Activated naive CD4-positive, alpha-beta T cell treated with anti-CD3 and anti-CD28 coated beads, Interleukin-2, amount 50 U/mL, for 24 hours (primary cell): ENCODE data around the gene SSBP3.
"Not testable (repeated sequence)": the region's sequence is repeated elsewhere in the genome, so short reads cannot be mapped to it uniquely, and the experiment has no call there.

ENCODE experiments used
- H3K27ac Mint-ChIP-seq: one replicate; pipeline ENCODE4 v1.8.0; 2021; ENCODE audit warnings: mild to moderate bottlenecking, mixed read lengths
- H3K27me3 Mint-ChIP-seq: one replicate; pipeline ENCODE4 v1.8.0; 2021; ENCODE audit warnings: mixed read lengths
- H3K36me3 Mint-ChIP-seq: one replicate; pipeline ENCODE4 v1.8.0; 2021; ENCODE audit warnings: mixed read lengths
- H3K4me1 Mint-ChIP-seq: one replicate; pipeline ENCODE4 v1.8.0; 2021; ENCODE audit warnings: mixed read lengths
- H3K4me3 Mint-ChIP-seq: one replicate; pipeline ENCODE4 v1.8.0; 2021; ENCODE audit warnings: mild to moderate bottlenecking, mixed read lengths
- H3K9me3 Mint-ChIP-seq: one replicate; pipeline ENCODE4 v1.8.0; 2021; ENCODE audit warnings: mixed read lengths

The SSBP3 gene

GRCh38 chr1:54358503-54359168 is 47.6 kb downstream of the SSBP3 start:
- Mint-ChIP-seq H3K4me1 (peaks cover 93% of the 10 kb centered on the region), H3K27me3 (no peaks in the 10 kb centered on the region), H3K9me3 (no peaks in the 10 kb centered on the region), H3K36me3 (no peaks in the 10 kb centered on the region), H3K27ac (peak overlapping the region; percentile 72), H3K4me3 (no peak overlapping the region)

- H3K9me3 Mint-ChIP-seq = no peaks in the 10 kb centered on the region
- no peak overlapping the region for H3K4me3 Mint-ChIP-seq
- peak overlapping the region; percentile 17 for H3K27ac Mint-ChIP-seq
- H3K27me3 Mint-ChIP-seq = no peaks in the 10 kb centered on the region
- H3K4me1 Mint-ChIP-seq = peaks cover 90% of the 10 kb centered on the region
- no peaks in the 10 kb centered on the region for H3K36me3 Mint-ChIP-seq
Observed at GRCh38 chr1:54357967-54358366, 48.2 kb downstream of the SSBP3 start.

- no peaks in the 10 kb centered on the region for H3K36me3 Mint-ChIP-seq
- peak overlapping the region; percentile 92 for H3K4me3 Mint-ChIP-seq
- H3K27me3 Mint-ChIP-seq = no peaks in the 10 kb centered on the region
- no peaks in the 10 kb centered on the region for H3K9me3 Mint-ChIP-seq
- H3K4me1 Mint-ChIP-seq = peaks cover 85% of the 10 kb centered on the region
- peak overlapping the region; percentile 89 for H3K27ac Mint-ChIP-seq
Observed at GRCh38 chr1:54356680-54357147, 49.5 kb downstream of the SSBP3 start.

- H3K4me1 Mint-ChIP-seq = peaks cover 79% of the 10 kb centered on the region
- no peaks in the 10 kb centered on the region for H3K27me3 Mint-ChIP-seq
- H3K27ac Mint-ChIP-seq = peak overlapping the region; percentile 89
- no peaks in the 10 kb centered on the region for H3K9me3 Mint-ChIP-seq
- H3K36me3 Mint-ChIP-seq = no peaks in the 10 kb centered on the region
- peak overlapping the region; percentile 92 for H3K4me3 Mint-ChIP-seq
Observed at GRCh38 chr1:54355931-54356679, 50.1 kb downstream of the SSBP3 start.

- H3K27ac Mint-ChIP-seq = peak overlapping the region; percentile 46
- peak overlapping the region; percentile 36 for H3K4me3 Mint-ChIP-seq
- no peaks in the 10 kb centered on the region for H3K27me3 Mint-ChIP-seq
- no peaks in the 10 kb centered on the region for H3K36me3 Mint-ChIP-seq
- H3K4me1 Mint-ChIP-seq = peaks cover 76% of the 10 kb centered on the region
- H3K9me3 Mint-ChIP-seq = no peaks in the 10 kb centered on the region
Observed at GRCh38 chr1:54354899-54355298, 51.3 kb downstream of the SSBP3 start.

- peaks cover 77% of the 10 kb centered on the region for H3K4me1 Mint-ChIP-seq
- H3K36me3 Mint-ChIP-seq = peaks cover 3% of the 10 kb centered on the region
- H3K4me3 Mint-ChIP-seq = no peak overlapping the region
- H3K27me3 Mint-ChIP-seq = no peaks in the 10 kb centered on the region
- no peak overlapping the region for H3K27ac Mint-ChIP-seq
- no peaks in the 10 kb centered on the region for H3K9me3 Mint-ChIP-seq
Observed at GRCh38 chr1:54353959-54354358, 52.2 kb downstream of the SSBP3 start.

GRCh38 chr1:54352755-54353154 is 53.4 kb downstream of the SSBP3 start:
- Mint-ChIP-seq H3K36me3 (peaks cover 3% of the 10 kb centered on the region), H3K27ac (no peak overlapping the region), H3K9me3 (no peaks in the 10 kb centered on the region), H3K4me1 (peaks cover 70% of the 10 kb centered on the region), H3K27me3 (no peaks in the 10 kb centered on the region), H3K4me3 (no peak overlapping the region)

- no peak overlapping the region for H3K27ac Mint-ChIP-seq
Observed at GRCh38 chr1:54350360-54350759, 55.8 kb downstream of the SSBP3 start.

GRCh38 chr1:54348700-54349021 is 57.5 kb downstream of the SSBP3 start:
- peak overlapping the region; percentile 65 for H3K27ac Mint-ChIP-seq
- peaks cover 3% of the 10 kb centered on the region for H3K36me3 Mint-ChIP-seq
- peaks cover 49% of the 10 kb centered on the region for H3K4me1 Mint-ChIP-seq
- H3K27me3 Mint-ChIP-seq = no peaks in the 10 kb centered on the region
- H3K4me3 Mint-ChIP-seq = no peak overlapping the region
- H3K9me3 Mint-ChIP-seq = no peaks in the 10 kb centered on the region

More at GRCh38 chr1:54350360-54350759, 55.8 kb downstream of the SSBP3 start:
- Mint-ChIP-seq H3K27me3 (no peaks in the 10 kb centered on the region), H3K9me3 (no peaks in the 10 kb centered on the region), H3K36me3 (peaks cover 3% of the 10 kb centered on the region), H3K4me3 (no peak overlapping the region), H3K4me1 (peaks cover 54% of the 10 kb centered on the region)

GRCh38 chr1:54347955-54348699 is 58.1 kb downstream of the SSBP3 start:
- peaks cover 50% of the 10 kb centered on the region for H3K4me1 Mint-ChIP-seq
- H3K36me3 Mint-ChIP-seq = peaks cover 4% of the 10 kb centered on the region
- H3K27me3 Mint-ChIP-seq = no peaks in the 10 kb centered on the region
- no peaks in the 10 kb centered on the region for H3K9me3 Mint-ChIP-seq
- H3K27ac Mint-ChIP-seq = peak overlapping the region; percentile 17
- H3K4me3 Mint-ChIP-seq = no peak overlapping the region

- Mint-ChIP-seq H3K4me3 (no peak overlapping the region), H3K9me3 (no peaks in the 10 kb centered on the region), H3K27ac (peak overlapping the region; percentile 17), H3K4me1 (peaks cover 52% of the 10 kb centered on the region), H3K36me3 (peaks cover 5% of the 10 kb centered on the region), H3K27me3 (no peaks in the 10 kb centered on the region)
Observed at GRCh38 chr1:54347261-54347954, 58.8 kb downstream of the SSBP3 start.

- H3K27ac Mint-ChIP-seq = peak overlapping the region; percentile 12
- peaks cover 59% of the 10 kb centered on the region for H3K4me1 Mint-ChIP-seq
Observed at GRCh38 chr1:54345548-54345947, 60.6 kb downstream of the SSBP3 start.

GRCh38 chr1:54345116-54345515 is 61.1 kb downstream of the SSBP3 start:
- no peak overlapping the region for H3K4me3 Mint-ChIP-seq
- no peaks in the 10 kb centered on the region for H3K9me3 Mint-ChIP-seq
- H3K27ac Mint-ChIP-seq = no peak overlapping the region
- H3K27me3 Mint-ChIP-seq = no peaks in the 10 kb centered on the region
- peaks cover 7% of the 10 kb centered on the region for H3K36me3 Mint-ChIP-seq
- H3K4me1 Mint-ChIP-seq = peaks cover 60% of the 10 kb centered on the region

More at GRCh38 chr1:54345548-54345947, 60.6 kb downstream of the SSBP3 start:
- not testable (repeated sequence) for H3K36me3 Mint-ChIP-seq, H3K27me3 Mint-ChIP-seq, H3K9me3 Mint-ChIP-seq, H3K4me3 Mint-ChIP-seq

- Mint-ChIP-seq H3K27me3 (no peaks in the 10 kb centered on the region), H3K27ac (peak overlapping the region; percentile 41), H3K4me3 (no peak overlapping the region), H3K9me3 (no peaks in the 10 kb centered on the region), H3K36me3 (peaks cover 6% of the 10 kb centered on the region), H3K4me1 (peaks cover 67% of the 10 kb centered on the region)
Observed at GRCh38 chr1:54342742-54343687, 63.2 kb downstream of the SSBP3 start.
